ENCODE measurements around the gene ZNF341.

ZNF341 gene

GRCh38 chr20:33719277-33719988 lies 12.4 kb upstream of the ZNF341 start:
- ATAC-seq (ENCODE audit: low read depth), result no peak
- no peak overlapping the region for H3K27ac ChIP-seq (ENCODE audit: poor library complexity, severe bottlenecking)
- DNase-seq (ENCODE audit: low spot score), result no peak
- TF ChIP-seq CTCF (IDR thresholded peaks at IDR 0.05; ENCODE audit: poor library complexity, severe bottlenecking), result no peak
- peak overlapping the region; percentile 72 for H3K4me3 ChIP-seq (ENCODE audit: severe bottlenecking)
- no peaks in the 10 kb centered on the region for H3K4me1 ChIP-seq (ENCODE audit: insufficient read depth, poor library complexity, severe bottlenecking)
- no peaks in the 10 kb centered on the region for H3K27me3 ChIP-seq (ENCODE audit: insufficient read depth, poor library complexity, severe bottlenecking)
- H3K36me3 ChIP-seq (ENCODE audit: low read depth), result peaks cover 2% of the 10 kb centered on the region; the same call in 1 of the 2 replicates
- no peaks in the 10 kb centered on the region for H3K9me3 ChIP-seq (ENCODE audit: severe bottlenecking)

- DNase-seq (ENCODE audit: low spot score) (peak; percentile 98), ATAC-seq (ENCODE audit: low read depth) (peak; percentile 98)
- H3K36me3 ChIP-seq (ENCODE audit: low read depth), result no peaks in the 10 kb centered on the region
- H3K9me3 ChIP-seq (ENCODE audit: severe bottlenecking), result no peaks in the 10 kb centered on the region
- no peak for TF ChIP-seq CTCF (IDR thresholded peaks at IDR 0.05; ENCODE audit: poor library complexity, severe bottlenecking)
- H3K27me3 ChIP-seq (ENCODE audit: insufficient read depth, poor library complexity, severe bottlenecking), result no peaks in the 10 kb centered on the region
- H3K4me3 ChIP-seq (ENCODE audit: severe bottlenecking), result peak within 1 kb of the TSS; percentile 72
- H3K4me1 ChIP-seq (ENCODE audit: insufficient read depth, poor library complexity, severe bottlenecking), result no peaks in the 10 kb centered on the region
- no peak within 1 kb of the TSS for H3K27ac ChIP-seq (ENCODE audit: poor library complexity, severe bottlenecking)
Observed at GRCh38 chr20:33719989-33720709, 11.6 kb upstream of the ZNF341 start, which contains the start of gene PXMP4. Gene PXMP4 (minus strand): TSS chr20:33720310. CDS start chr20:33720207, 103 bp downstream.

DNA sequence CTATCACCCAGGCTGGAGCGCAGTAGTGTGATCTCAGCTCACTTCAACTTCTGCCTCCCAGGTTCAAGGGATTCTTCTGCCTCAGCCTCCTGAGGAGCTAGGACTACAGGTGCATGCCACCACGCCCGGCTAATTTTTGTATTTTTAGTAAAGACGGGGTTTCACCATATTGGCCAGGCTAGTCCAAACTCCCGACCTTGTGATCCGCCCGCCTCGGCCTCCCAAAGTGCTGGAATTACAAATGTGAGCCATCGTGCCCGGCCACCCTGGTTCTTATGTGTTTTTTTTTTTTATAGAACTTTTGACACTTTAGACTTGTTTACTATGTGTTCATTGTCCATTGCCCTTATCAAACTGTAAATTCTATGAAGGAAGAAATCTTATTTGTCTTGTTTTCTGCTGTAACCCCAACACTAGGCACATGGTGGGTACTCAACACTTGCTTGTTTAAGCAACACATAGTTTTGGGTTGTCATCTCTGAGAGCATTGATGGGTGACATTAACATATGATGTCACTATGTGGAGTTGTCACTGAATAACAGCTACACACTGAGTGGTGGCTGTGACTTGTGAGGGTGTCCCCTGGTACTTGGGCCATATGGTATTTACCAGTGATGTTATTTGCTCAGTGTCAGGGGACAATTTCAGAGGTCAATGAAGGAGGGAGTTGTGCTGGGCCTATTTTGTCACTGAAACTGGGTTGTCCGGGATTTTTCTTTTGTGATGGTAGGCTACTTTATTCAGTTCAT lies 10.2 kb upstream of the ZNF341 start:
- no peak for TF ChIP-seq CTCF (IDR thresholded peaks at IDR 0.05; ENCODE audit: poor library complexity, severe bottlenecking)
- no peak overlapping the region for H3K4me3 ChIP-seq (ENCODE audit: severe bottlenecking)
- DNase-seq (ENCODE audit: low spot score), result no peak
- H3K4me1 ChIP-seq (ENCODE audit: insufficient read depth, poor library complexity, severe bottlenecking), result no peaks in the 10 kb centered on the region
- no peaks in the 10 kb centered on the region for H3K27me3 ChIP-seq (ENCODE audit: insufficient read depth, poor library complexity, severe bottlenecking)
- ATAC-seq (ENCODE audit: low read depth), result no peak
- no peaks in the 10 kb centered on the region for H3K9me3 ChIP-seq (ENCODE audit: severe bottlenecking)
- no peak overlapping the region for H3K27ac ChIP-seq (ENCODE audit: poor library complexity, severe bottlenecking)
- no peaks in the 10 kb centered on the region for H3K36me3 ChIP-seq (ENCODE audit: low read depth)

DNA sequence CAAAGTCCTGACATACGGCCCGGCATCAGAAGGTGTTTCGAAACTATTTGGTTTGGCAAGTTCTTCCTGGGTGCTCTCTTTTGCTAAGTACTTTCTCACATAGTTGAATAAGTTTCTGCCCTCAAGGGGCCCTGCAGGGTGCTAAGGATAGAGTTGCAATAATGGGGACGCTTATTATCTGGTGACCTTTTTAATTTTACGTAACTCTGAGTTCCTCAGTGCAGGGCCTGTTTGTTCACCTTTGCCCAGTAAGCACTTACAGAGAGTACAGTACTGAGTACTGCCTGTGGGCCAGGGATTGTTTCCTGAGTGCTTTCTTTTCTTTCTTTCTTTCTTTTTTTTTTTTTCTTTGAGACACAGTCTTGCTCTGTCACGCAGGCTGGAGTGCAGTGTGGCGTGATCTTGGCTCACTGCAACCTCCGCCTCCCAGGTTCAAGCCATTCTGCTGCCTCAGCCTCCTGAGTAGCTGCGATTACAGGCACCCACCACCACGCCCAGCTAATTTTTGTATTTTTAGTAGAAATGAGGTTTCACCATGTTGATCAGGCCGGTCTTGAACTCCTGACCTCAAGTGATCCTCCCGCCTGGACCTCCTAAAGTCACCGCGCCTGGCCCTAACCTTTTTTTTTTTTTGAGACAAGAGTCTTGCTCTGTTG lies 7.2 kb upstream of the ZNF341 start:
- ATAC-seq (ENCODE audit: low read depth) (no peak), DNase-seq (ENCODE audit: low spot score) (no peak)
- Histone ChIP-seq H3K27me3 (ENCODE audit: insufficient read depth, poor library complexity, severe bottlenecking) (no peaks in the 10 kb centered on the region), H3K27ac (ENCODE audit: poor library complexity, severe bottlenecking) (no peak overlapping the region), H3K4me1 (ENCODE audit: insufficient read depth, poor library complexity, severe bottlenecking) (no peaks in the 10 kb centered on the region), H3K9me3 (ENCODE audit: severe bottlenecking) (no peaks in the 10 kb centered on the region), H3K4me3 (ENCODE audit: severe bottlenecking) (no peak overlapping the region), H3K36me3 (ENCODE audit: low read depth) (no peaks in the 10 kb centered on the region)
- no peak for TF ChIP-seq CTCF (IDR thresholded peaks at IDR 0.05; ENCODE audit: poor library complexity, severe bottlenecking)

Measured in RWPE2 (cell line).